GM18870 (cell line): ENCODE data around the gene STK11IP.
"Not testable (repeated sequence)": the region's sequence is repeated elsewhere in the genome, so short reads cannot be mapped to it uniquely, and the experiment has no call there.

Source experiments
- ATAC-seq: cut with Tn5 transposase; IDR thresholded peaks from one replicate; pipeline ENCODE4 v1.9.1; 2021; ENCODE audit warnings: moderate library complexity; ENCODE audit not compliant: unreplicated experiment

STK11IP gene

GRCh38 chr2:219645631-219646527 lies 48.2 kb downstream of the STK11IP start:
- ATAC-seq, result no peak

- ATAC-seq, result no peak
Observed at GRCh38 chr2:219648176-219648575, 50.5 kb downstream of the STK11IP start.

GRCh38 chr2:219648963-219649362 lies 51.3 kb downstream of the STK11IP start:
- ATAC-seq, result no peak

- no peak for ATAC-seq
Observed at GRCh38 chr2:219650426-219651248, 53.0 kb downstream of the STK11IP start.

GRCh38 chr2:219651656-219652055 lies 54.0 kb downstream of the STK11IP start:
- ATAC-seq, result not testable (repeated sequence)

- ATAC-seq, result no peak
Observed at GRCh38 chr2:219656526-219656925, 58.9 kb downstream of the STK11IP start.

GRCh38 chr2:219658196-219658846 lies 60.7 kb downstream of the STK11IP start:
- ATAC-seq, result no peak

- ATAC-seq, result no peak
Observed at GRCh38 chr2:219658874-219659273, 61.2 kb downstream of the STK11IP start.

GRCh38 chr2:219661197-219661954 lies 63.7 kb downstream of the STK11IP start:
- peak; percentile 97 for ATAC-seq

- peak; percentile 21 for ATAC-seq
Observed at GRCh38 chr2:219661955-219662395, 64.3 kb downstream of the STK11IP start.

GRCh38 chr2:219662566-219662965 lies 64.9 kb downstream of the STK11IP start:
- ATAC-seq, result no peak

GRCh38 chr2:219663116-219663762 lies 65.6 kb downstream of the STK11IP start:
- ATAC-seq, result no peak

GRCh38 chr2:219664041-219664440 lies 66.4 kb downstream of the STK11IP start:
- no peak for ATAC-seq

- no peak for ATAC-seq
Observed at GRCh38 chr2:219664944-219665343, 67.3 kb downstream of the STK11IP start.

- no peak for ATAC-seq
Observed at GRCh38 chr2:219665926-219666325, 68.3 kb downstream of the STK11IP start.
